ENCODE measurements around the gene CALML6. TPM values are rescaled to one million over a fixed set of nuclear protein-coding genes. Genes with fewer than 3 reads are reported as not detected.

CALML6 gene
- total RNA-seq, 1 donor from 2014 or later: not detected

DNA sequence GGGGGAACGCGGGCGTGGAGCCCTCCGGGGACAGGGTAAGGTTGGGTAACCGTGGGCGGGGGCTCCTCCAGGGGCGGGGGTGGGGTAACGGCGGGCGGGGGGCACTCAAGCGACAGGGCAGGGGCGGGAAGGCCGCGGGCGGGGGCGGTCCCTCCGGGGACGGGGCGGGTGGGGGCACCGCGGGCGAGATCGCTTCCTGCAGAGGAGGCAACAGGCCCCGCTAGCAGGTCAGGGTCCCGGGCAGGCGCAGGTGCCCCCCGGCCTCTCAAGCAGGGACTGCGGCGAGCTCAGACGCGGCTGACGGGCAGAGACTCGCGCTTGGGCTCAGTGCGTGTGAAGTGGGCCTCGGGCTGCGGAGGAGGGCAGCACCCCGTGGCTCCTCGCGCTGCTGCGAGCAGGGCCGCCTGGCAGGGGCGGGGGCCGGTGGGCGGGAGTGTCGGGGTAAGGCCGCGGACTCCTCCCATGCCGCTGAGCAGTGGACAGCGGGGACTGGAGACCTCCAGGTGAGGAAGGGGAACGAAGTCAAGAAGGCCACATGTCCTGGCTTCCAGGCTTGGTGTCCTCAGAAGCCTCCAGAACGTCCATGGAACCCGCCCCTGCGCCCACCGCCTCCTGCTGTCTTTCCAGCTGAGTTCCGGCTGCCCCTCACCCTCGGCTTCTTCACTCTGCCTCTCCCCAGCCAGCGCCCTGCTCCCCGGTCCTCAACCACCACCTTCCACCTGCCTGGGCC, 23.5 kb upstream of the CALML6 start:
- intact Hi-C loops (cut with micrococcal nuclease): loop anchor here (1.0 to 2.0 kb wide), 4 partner anchors 8 to 167 kb away; partner anchors contain the start of genes CDK11A and TMEM52

DNA sequence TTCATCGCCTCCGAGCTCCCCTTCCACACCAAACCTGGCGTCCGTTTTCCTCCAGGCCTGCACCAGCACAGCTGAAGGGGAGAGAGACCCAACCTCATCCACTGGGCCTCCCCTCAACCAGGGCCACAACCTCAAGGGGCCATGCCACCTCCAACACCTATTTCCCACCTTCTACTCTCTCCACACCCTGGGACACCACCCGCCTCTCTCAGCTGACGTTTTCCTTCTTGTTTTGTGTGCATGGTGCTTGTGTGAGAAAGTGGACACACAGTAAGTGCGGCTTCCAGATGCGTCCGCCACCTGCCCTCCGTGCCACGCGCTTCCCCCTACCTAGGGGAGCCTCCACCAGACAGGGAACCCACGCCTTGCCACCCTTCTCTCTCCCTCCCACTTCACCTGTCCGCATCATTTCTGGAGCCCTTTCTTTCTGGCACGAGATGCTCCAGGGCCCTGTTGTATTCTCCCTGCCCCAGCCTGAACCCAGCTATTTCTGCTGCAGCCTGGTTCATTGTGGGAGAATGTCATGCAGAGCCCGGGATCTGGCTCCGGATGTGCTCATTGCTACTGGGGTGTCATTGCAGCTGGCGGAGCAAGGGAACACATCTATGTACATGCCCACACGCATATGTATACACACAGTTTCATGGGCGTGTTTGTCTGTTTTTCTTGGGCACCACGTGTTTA, 22.8 kb upstream of the CALML6 start:
- intact Hi-C loops (cut with micrococcal nuclease): no loop called here

DNA sequence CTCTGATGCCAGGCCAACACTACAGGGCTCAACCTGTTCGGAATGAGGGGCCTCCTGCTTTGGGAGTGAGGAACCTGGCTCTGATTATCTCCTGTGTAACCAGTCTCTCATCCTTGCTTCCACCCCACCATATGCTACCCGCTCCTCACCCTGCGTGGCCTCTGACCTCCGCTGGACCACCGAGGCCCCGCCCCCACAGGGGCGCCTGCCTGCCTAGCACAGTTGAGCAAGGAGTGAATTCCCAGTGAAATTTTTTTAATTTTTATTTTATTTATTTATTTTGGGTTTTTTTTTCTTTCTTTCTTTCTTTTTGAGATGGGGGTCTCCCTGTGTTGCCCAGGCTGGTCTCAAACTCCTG, 22.3 kb upstream of the CALML6 start:
- intact Hi-C loops (cut with micrococcal nuclease): no loop called here

DNA sequence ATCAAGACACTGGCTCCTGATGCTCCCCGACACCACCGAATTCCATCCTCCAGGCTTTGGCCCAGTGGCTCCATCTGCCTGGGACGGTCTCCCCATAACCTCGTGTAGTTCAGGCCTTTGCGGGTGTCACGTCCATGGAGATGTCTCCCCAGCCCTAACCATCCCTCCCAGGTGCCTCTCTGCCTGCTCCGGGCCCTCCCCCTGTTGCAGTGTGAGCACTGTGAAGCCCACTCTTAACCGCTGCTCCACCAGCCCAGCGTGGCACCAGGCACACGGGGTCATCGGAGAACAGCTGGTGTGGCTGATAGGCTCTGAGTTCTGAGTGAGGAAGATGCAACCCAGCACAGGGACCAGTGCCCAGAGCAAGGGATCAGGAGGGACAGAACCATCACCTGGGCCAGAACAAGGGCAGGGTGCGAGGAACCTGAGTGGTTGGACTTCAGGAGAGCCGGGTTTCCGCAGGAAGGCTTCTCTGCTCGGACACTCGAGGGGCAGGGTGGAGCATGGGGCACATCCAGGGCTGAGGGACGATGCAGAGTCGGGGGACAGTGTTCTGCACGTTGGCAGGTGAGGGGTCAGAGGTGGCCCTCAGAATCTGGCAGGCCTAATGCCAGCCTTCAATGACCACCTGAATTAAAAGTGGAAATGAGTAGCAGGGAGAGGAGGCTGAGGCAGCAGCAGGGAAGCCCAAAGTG, 21.6 kb upstream of the CALML6 start:
- intact Hi-C loops (cut with micrococcal nuclease): no loop called here

DNA sequence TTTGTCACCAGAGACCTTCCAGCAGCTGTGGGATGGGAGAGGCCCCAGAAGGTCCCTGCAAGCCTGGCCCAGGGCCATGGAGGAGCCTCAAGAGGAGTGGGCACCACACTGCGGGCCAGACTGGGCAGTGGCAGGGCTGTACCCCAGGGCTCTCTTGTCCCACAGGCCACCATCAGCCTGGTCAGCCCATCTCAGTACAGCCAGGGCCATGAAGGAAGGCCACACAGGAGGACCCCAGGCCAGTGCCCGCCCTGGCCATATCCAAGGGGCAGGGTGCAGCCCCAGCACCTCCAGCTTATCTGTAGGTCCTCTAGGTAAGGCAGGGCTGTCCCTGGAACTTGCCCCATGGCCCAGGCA, 21.1 kb upstream of the CALML6 start:
- intact Hi-C loops (cut with micrococcal nuclease): no loop called here

GRCh38 chr1:1894354-1895059, 20.6 kb upstream of the CALML6 start:
- intact Hi-C loops (cut with micrococcal nuclease): no loop called here

GRCh38 chr1:1895060-1895418, 20.0 kb upstream of the CALML6 start:
- intact Hi-C loops (cut with micrococcal nuclease): no loop called here

DNA sequence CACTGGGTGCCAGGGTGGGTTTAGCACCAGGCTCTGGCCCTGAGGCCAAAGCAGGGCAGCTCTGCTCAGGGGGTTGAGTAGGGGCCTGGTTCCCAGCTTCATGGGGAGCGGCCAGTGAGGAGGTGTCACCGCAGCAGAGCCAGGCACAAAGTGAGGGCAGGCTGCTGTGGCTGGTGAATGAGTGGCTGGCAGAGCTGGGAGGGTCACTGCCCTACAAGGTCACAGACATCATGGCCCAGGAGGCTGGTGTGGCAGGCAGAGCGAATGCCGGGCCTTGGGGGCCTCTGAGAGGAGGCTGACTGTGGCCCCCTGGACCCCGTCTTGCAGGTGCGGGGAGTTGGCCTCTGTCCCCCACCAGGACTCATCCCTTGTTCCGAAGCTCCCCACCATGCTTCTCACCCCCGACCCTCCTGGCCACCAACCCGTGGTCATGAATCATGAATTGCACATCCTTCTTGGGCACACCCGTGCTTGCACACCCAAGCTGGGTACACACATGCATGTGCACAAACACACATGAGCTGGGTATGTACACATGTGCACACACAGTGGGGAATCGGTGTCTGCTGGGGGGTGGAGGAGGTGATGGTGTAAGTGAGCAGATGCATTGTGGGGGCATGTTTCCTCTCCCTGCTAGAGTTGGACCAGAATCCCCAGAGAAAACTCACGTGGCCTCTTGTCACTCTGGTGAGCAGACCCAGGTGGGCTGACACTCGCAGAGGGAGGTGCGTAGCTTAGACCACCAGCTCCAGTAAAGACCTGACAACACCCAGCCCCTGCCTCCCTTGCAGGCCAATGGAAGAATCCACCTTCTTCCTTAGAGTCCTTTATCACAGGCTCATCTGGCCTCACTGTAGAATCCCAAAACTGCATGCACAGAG, 19.4 kb upstream of the CALML6 start:
- intact Hi-C loops (cut with micrococcal nuclease): no loop called here

DNA sequence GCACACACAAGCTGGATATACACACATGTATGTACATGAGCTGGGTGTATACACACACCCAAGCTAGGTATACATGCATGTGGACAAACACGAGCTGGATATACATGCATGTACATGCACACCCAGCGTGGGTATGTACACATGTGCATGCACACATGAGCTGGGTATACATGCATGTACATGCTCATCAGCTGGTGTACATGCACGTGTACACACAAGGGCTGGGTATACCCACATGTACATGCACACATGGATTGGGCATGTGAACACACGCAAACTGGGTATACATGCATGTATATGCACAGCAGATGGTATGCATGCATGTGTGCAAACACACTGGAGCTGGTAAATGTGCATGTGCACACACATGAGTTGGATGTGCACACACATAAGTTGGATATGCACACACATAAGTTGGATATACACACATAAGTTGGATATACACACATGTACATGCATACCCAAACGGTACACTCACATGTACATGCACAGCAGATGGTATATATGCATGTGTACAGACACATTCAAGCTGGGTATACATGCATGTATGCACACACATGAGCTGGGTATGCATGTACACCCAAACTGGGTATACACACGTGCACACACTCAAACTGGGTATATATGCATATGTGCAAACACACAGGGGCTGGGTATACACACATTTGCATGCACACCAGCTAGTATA, 16.7 kb upstream of the CALML6 start:
- intact Hi-C loops (cut with micrococcal nuclease): no loop called here

DNA sequence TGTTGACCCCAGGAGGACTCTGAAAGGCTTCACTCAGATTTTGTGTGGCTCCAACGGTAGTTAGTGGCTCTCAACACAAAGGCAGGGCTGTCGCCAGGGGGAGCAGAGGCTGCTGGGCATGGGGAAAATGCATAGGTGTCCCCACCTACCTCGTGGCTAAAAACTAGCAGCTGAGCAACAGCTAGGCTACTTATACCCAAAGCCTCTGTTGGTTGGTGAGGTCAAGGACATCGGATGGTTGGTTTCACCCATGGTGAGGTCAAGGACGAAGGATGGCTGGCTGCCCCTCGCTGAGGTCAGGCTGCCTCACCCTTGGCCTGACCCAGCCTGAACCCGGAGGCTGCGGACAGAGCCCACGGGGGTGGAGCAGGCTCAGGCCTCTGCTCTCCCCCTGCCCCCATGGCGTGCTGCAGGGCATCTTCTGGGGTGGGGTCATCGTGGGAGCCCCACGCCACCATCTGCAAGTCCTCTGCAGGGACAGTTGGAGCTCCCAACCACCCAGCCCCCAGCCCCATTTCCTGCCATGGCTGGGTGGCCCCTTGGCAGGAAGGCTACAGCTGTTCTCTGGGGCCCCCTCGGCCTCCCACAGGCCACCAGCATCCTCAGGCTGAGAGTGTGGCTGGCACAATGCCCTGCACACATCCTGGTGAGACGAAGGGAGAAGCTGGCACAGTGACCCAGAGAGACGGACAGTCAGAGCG, 15.6 kb upstream of the CALML6 start:
- intact Hi-C loops (cut with micrococcal nuclease): loop anchor here (1.0 kb wide), 1 partner anchor 8 kb away; the partner anchor contains the start of gene GNB1

- intact Hi-C loops (cut with micrococcal nuclease): loop anchor here (1.0 kb wide), 1 partner anchor 9 kb away; the partner anchor contains the start of gene GNB1
These were observed 15.1 kb upstream of the CALML6 start for GRCh38 chr1:1899967-1900327.

DNA sequence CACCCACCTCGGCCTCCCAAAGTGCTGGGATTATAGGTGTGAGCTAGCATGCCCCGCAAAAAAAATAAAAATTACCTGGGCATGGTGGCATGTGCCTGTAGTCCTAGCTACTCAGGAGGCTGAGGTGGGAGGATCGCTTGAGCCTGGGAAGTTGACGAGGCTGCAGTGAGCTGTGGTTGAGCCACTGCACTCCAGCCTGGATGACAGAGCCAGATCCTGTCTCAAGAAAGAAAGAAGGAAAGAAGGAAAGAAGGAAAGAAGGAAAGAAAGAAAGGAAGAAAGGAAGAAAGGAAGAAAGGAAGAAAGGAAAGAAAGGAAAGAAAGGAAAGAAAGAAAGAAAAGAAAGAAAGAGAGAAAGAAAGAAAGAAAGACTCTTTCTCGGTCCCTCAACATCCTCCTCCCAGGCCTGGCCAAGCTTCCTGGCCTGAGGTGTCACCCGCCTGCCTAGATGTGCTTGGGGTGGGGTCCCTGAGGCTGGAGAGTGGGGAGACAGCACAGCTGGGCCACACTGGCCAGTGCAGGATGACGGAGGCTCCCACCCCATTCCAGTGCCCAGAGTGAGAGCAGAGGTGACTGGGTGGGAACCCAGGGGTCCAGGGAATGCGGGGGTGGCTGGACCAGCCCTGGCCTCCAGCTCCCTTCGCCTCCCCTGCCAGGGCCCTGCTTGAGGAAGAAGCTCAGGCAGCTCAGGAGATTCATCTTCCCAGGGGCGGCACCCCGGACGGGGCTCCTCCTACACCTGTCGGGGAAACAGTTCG, 14.0 kb upstream of the CALML6 start:
- intact Hi-C loops (cut with micrococcal nuclease): no loop called here

GRCh38 chr1:1901641-1902294, 13.3 kb upstream of the CALML6 start:
- intact Hi-C loops (cut with micrococcal nuclease): no loop called here

- intact Hi-C loops (cut with micrococcal nuclease): no loop called here
These were observed 11.8 kb upstream of the CALML6 start for GRCh38 chr1:1903224-1903623.

DNA sequence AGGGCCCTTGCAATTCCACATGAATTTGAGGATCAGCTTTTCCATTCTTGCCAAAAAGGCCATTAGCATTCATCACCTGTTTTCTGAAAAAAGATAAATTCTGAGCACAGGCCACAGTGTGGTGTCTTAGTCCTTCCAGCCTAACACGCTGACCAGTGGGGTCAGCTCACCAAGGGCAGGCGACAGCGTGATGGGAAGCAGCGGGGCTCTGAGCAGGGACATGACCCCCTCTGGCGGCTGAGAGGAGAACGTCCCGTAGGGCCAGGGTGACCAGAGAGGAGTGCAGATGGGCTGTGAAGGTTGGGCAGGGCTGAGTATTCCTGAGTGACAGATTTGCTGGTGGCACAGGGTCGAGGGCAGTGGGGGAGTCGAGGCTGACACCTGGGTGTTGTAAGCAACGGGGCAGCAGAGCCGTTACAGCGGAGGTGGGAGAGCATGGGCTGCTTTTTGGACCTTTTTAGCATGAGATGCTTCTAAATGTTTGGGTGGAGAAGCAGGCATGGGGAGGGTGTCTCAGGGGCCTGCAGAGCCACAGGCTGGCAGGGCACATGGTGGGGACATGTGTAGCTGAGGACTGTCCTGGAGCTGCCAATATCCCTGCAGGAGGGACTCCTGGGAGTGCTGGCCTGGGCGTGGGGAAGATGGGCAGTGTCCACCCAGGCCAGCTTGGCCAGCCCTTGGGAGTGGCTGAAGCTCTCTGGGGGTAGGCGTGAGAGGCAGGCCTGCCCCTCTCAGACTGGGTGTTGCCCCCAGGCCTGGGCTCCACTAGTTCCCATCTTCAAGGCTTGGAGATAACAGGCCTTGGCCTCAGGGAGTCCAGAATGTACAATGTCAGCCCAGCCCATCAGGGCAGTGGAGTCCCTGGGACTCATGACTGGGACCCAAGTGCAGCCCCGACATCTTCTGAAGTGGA, 8.6 kb upstream of the CALML6 start:
- intact Hi-C loops (cut with micrococcal nuclease): loop anchor here (2.0 to 5.0 kb wide), 4 partner anchors 109 to 599 kb away; partner anchors contain the start of genes ACAP3, CDK11A and PUSL1

DNA sequence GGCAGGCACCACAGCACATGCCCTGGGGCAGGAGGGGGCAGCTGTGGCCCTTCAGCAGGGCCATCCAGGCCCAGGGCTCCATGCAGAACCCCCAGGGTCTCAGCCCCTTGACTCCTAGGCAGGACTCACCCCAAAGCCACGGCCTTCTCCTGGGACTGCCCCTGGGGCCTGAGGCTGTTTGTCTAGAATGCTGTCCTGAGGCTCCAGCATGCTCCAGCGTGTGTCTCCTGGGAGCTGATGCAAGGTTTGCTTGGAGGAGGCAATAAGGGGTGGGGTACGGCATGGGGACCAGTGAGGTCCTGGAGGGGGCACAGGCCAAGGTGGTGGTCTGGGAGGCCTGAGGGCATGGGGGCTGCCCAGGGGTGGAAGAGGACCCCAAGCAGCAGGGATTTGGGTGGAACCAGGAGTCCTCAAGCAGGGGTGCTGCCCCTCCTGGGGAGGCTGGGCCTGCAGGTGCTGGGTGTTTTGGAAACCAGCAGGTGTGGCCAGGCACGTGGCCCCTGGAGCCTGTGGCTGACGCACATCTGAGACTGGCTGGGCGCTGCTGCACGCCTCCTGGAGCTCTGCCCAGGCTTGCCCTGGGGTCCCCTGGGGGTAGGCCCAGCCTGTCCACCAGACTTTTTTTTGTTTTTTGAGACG, 7.8 kb upstream of the CALML6 start:
- intact Hi-C loops (cut with micrococcal nuclease): loop anchor here (2.0 to 5.0 kb wide), 4 partner anchors 110 to 600 kb away; partner anchors contain the start of genes ACAP3, CDK11A and PUSL1

DNA sequence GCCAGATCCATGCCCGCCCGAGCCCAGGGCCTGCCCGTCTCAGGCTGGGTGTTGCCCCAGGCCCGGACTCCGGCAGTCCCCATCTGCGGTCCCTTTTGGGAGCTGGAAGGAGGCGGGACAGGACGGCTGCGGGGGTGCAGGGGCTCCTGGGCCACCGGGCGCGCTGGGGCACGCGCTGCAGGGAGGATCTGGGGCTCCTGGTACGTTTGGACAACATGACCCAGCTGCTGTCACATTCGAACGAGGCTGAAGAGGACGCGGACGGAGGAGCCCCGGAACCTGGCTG, 6.6 kb upstream of the CALML6 start:
- intact Hi-C loops (cut with micrococcal nuclease): loop anchor here (2.0 to 5.0 kb wide), 4 partner anchors 111 to 638 kb away; partner anchors contain the start of genes ACAP3, CDK11A and PUSL1
